ENCODE results near the gene DENND6B. TPM values are rescaled to one million over a fixed set of nuclear protein-coding genes. Genes with fewer than 3 reads are reported as not detected.
"Not testable (repeated sequence)": the region's sequence is repeated elsewhere in the genome, so short reads cannot be mapped to it uniquely, and the experiment has no call there.

Gene DENND6B
- total RNA-seq, 1 donor from 2014 or later, result 1.0 TPM

- Histone ChIP-seq H3K79me2 (ENCODE audit: low read depth) (no peaks in the 10 kb centered on the region), H3K4me3 (no peak overlapping the region), H3K36me3 (no peaks in the 10 kb centered on the region), H3K4me2 (no peak overlapping the region), H3K4me1 (no peaks in the 10 kb centered on the region), H3K9me3 (ENCODE audit: low read depth) (no peaks in the 10 kb centered on the region), H4K20me1 (ENCODE audit: low read depth) (no peaks in the 10 kb centered on the region), H2AFZ (replicated peaks) (no peak overlapping the region), H3F3A (ENCODE audit: low read depth) (peaks cover 50% of the 10 kb centered on the region), H3K9ac (no peak overlapping the region), H3K27ac (no peak overlapping the region), H3K27me3 (peaks cover 5% of the 10 kb centered on the region)
- no peak for TF ChIP-seq EZH2phosphoT487 (IDR thresholded peaks at IDR 0.05)
- TF ChIP-seq EZH2 (IDR thresholded peaks at IDR 0.05), result no peak
- TF ChIP-seq CTCF (IDR thresholded peaks at IDR 0.05), result no peak
- Mint-ChIP-seq H3K4me3 (no peak overlapping the region), H3K27me3 (ENCODE audit: insufficient read depth, low read depth) (no peaks in the 10 kb centered on the region), H3K4me1 (peaks cover 3% of the 10 kb centered on the region), H3K9me3 (no peaks in the 10 kb centered on the region), H3K36me3 (no peaks in the 10 kb centered on the region), H3K27ac (no peak overlapping the region)
- DNase-seq (ENCODE audit: low spot score), result no peak
Observed at GRCh38 chr22:50338860-50339462, 12.1 kb upstream of the DENND6B start.

DNA sequence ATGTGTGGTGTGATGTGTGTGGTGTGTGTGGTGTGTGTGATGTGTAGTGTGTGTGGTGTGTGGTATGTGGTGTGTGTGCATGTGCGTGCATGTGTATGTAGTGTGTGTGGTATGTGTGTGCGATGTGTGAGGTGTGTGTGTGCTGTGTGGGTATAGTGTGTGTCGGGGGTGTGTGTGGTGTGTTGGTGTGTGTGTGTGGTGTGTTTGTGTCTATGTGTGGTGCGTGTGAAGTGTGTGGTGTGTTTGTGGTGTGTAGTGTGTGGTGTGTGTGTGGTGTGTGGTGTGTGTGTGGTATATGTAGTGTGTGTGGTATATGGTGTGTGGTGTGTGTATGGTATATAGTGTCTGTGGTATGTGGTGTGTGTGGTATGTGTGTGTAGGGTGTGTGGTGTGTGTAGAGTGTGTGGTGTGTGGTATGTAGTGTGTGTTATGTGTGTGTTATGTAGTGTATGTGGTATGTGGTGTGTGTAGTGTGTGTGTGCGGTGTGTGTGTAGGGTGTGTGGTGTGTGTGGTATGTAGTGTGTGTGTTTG is 11.3 kb upstream of the DENND6B start:
- Mint-ChIP-seq H3K4me3 (no peak overlapping the region), H3K36me3 (no peaks in the 10 kb centered on the region), H3K27me3 (ENCODE audit: insufficient read depth, low read depth) (peaks cover 2% of the 10 kb centered on the region), H3K4me1 (peaks cover 3% of the 10 kb centered on the region), H3K27ac (no peak overlapping the region), H3K9me3 (no peaks in the 10 kb centered on the region)
- no peak for TF ChIP-seq CTCF (IDR thresholded peaks at IDR 0.05)
- no peaks in the 10 kb centered on the region for H3K36me3 ChIP-seq
- H3K27me3 ChIP-seq, result peaks cover 5% of the 10 kb centered on the region
- DNase-seq (ENCODE audit: low spot score), result no peak
- H3K4me3 ChIP-seq, result no peak overlapping the region
- no peak overlapping the region for H3K27ac ChIP-seq
- no peaks in the 10 kb centered on the region for H3K4me1 ChIP-seq
- no peak overlapping the region for H2AFZ ChIP-seq (replicated peaks)
- H3K4me2 ChIP-seq, result no peak overlapping the region
- H4K20me1 ChIP-seq (ENCODE audit: low read depth), result no peaks in the 10 kb centered on the region
- H3K9me3 ChIP-seq (ENCODE audit: low read depth), result no peaks in the 10 kb centered on the region
- H3F3A ChIP-seq (ENCODE audit: low read depth), result peaks cover 50% of the 10 kb centered on the region
- H3K79me2 ChIP-seq (ENCODE audit: low read depth), result no peaks in the 10 kb centered on the region
- H3K9ac ChIP-seq, result no peak overlapping the region

GRCh38 chr22:50337262-50338041 is 10.6 kb upstream of the DENND6B start:
- peaks cover 45% of the 10 kb centered on the region for H3F3A ChIP-seq (ENCODE audit: low read depth)
- no peak overlapping the region for H3K27ac Mint-ChIP-seq
- no peak overlapping the region for H3K4me2 ChIP-seq
- H3K4me1 Mint-ChIP-seq, result peaks cover 1% of the 10 kb centered on the region
- H3K36me3 ChIP-seq, result no peaks in the 10 kb centered on the region
- no peak overlapping the region for H3K4me3 Mint-ChIP-seq
- H3K9me3 Mint-ChIP-seq, result no peaks in the 10 kb centered on the region
- H3K27me3 Mint-ChIP-seq (ENCODE audit: insufficient read depth, low read depth), result peaks cover 3% of the 10 kb centered on the region
- H3K79me2 ChIP-seq (ENCODE audit: low read depth), result no peaks in the 10 kb centered on the region
- H3K27me3 ChIP-seq, result peaks cover 5% of the 10 kb centered on the region
- no peaks in the 10 kb centered on the region for H3K36me3 Mint-ChIP-seq
- H3K27ac ChIP-seq, result no peak overlapping the region
- no peak for DNase-seq (ENCODE audit: low spot score)
- TF ChIP-seq CTCF (IDR thresholded peaks at IDR 0.05), result no peak
- no peak for TF ChIP-seq EZH2phosphoT487 (IDR thresholded peaks at IDR 0.05)
- TF ChIP-seq EZH2 (IDR thresholded peaks at IDR 0.05), result no peak
- no peak overlapping the region for H3K9ac ChIP-seq
- no peak overlapping the region for H2AFZ ChIP-seq (replicated peaks)
- no peak overlapping the region for H3K4me3 ChIP-seq
- H3K4me1 ChIP-seq, result no peaks in the 10 kb centered on the region
- no peaks in the 10 kb centered on the region for H4K20me1 ChIP-seq (ENCODE audit: low read depth)
- no peaks in the 10 kb centered on the region for H3K9me3 ChIP-seq (ENCODE audit: low read depth)

DNA sequence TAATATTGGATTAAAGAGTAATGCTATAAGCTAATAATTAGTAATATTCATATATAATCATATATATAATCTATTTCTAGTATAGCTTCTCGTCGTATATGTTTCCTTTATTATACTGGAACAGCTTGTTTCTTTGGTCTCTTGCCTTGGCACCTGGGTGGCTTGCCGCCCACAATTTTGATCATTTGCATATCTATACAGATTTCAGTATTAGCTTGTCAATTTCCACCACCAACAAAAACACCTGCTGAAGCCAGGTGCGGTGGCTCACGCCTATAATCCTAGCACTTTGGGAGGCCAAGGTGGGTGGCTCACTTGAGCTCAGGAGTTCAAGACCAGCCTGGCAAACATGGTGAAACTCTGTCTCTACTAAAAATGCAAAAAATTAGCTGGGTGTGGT is 7.6 kb upstream of the DENND6B start:
- not testable (repeated sequence) for H3K9me3 Mint-ChIP-seq; H3K4me1 Mint-ChIP-seq; H3K27me3 ChIP-seq; H3K27me3 Mint-ChIP-seq (ENCODE audit: insufficient read depth, low read depth); H3K36me3 ChIP-seq; DNase-seq (ENCODE audit: low spot score); H3K4me1 ChIP-seq; H3K79me2 ChIP-seq (ENCODE audit: low read depth); H3K27ac Mint-ChIP-seq; H3K9me3 ChIP-seq (ENCODE audit: low read depth); H3K27ac ChIP-seq; H3K9ac ChIP-seq; H3K36me3 Mint-ChIP-seq; H3K4me3 ChIP-seq; H3K4me3 Mint-ChIP-seq; H2AFZ ChIP-seq (replicated peaks); H3K4me2 ChIP-seq; H4K20me1 ChIP-seq (ENCODE audit: low read depth)
- H3F3A ChIP-seq (ENCODE audit: low read depth), result peaks cover 25% of the 10 kb centered on the region

All from neural progenitor cell (in vitro differentiated cells).